Rectal smooth muscle tissue (tissue), 1 donor: ENCODE results near the gene THSD4.

Experiments
- H3K27ac ChIP-seq: one replicate; pipeline ENCODE4 v1.7.0; 2013; ENCODE audit warnings: low read depth, low read length, inconsistent platforms
- H3K27me3 ChIP-seq: one replicate; pipeline ENCODE4 v1.7.0; 2013; ENCODE audit warnings: low read length; ENCODE audit not compliant: control insufficient read depth, insufficient read depth
- H3K36me3 ChIP-seq: one replicate; pipeline ENCODE4 v1.7.0; 2013; ENCODE audit warnings: low read length; ENCODE audit not compliant: control insufficient read depth, insufficient read depth
- H3K4me1 ChIP-seq: one replicate; pipeline ENCODE4 v1.7.0; 2013; ENCODE audit warnings: low read length; ENCODE audit not compliant: control insufficient read depth, insufficient read depth
- H3K4me3 ChIP-seq: one replicate; pipeline ENCODE4 v1.7.0; 2013; ENCODE audit warnings: low read length
- H3K9ac ChIP-seq: one replicate; pipeline ENCODE4 v1.7.0; 2013; ENCODE audit warnings: low read length

The THSD4 gene

GRCh38 chr15:71756599-71757352 is 641.5 kb downstream of the THSD4 start:
- H3K27me3 ChIP-seq: no peaks in the 10 kb centered on the region
- H3K4me1 ChIP-seq: no peaks in the 10 kb centered on the region
- H3K4me3 ChIP-seq: no peak overlapping the region
- no peak overlapping the region for H3K9ac ChIP-seq
- no peaks in the 10 kb centered on the region for H3K36me3 ChIP-seq
- no peak overlapping the region for H3K27ac ChIP-seq

GRCh38 chr15:71757741-71758530 is 642.7 kb downstream of the THSD4 start:
- Histone ChIP-seq H3K27me3 (no peaks in the 10 kb centered on the region), H3K27ac (no peak overlapping the region), H3K4me1 (no peaks in the 10 kb centered on the region), H3K4me3 (no peak overlapping the region), H3K9ac (no peak overlapping the region), H3K36me3 (no peaks in the 10 kb centered on the region)

GRCh38 chr15:71758711-71759110 is 643.4 kb downstream of the THSD4 start:
- no peaks in the 10 kb centered on the region for H3K36me3 ChIP-seq
- H3K27me3 ChIP-seq: no peaks in the 10 kb centered on the region

GRCh38 chr15:71760852-71761251 is 645.6 kb downstream of the THSD4 start:
- Histone ChIP-seq H3K4me1 (no peaks in the 10 kb centered on the region), H3K27ac (no peak overlapping the region), H3K27me3 (no peaks in the 10 kb centered on the region), H3K9ac (no peak overlapping the region), H3K4me3 (no peak overlapping the region), H3K36me3 (peaks cover 3% of the 10 kb centered on the region)

More at GRCh38 chr15:71758711-71759110, 643.4 kb downstream of the THSD4 start:
- Histone ChIP-seq H3K4me1 (no peaks in the 10 kb centered on the region), H3K27ac (no peak overlapping the region), H3K4me3 (no peak overlapping the region), H3K9ac (no peak overlapping the region)

- Histone ChIP-seq H3K27ac (no peak overlapping the region), H3K27me3 (no peaks in the 10 kb centered on the region), H3K36me3 (peaks cover 3% of the 10 kb centered on the region), H3K9ac (no peak overlapping the region), H3K4me3 (no peak overlapping the region), H3K4me1 (no peaks in the 10 kb centered on the region)
Measured at GRCh38 chr15:71761649-71762048, 646.4 kb downstream of the THSD4 start.

GRCh38 chr15:71768184-71768583 is 652.9 kb downstream of the THSD4 start:
- H3K27me3 ChIP-seq: no peaks in the 10 kb centered on the region
- H3K4me1 ChIP-seq: no peaks in the 10 kb centered on the region
- no peak overlapping the region for H3K9ac ChIP-seq
- H3K4me3 ChIP-seq: no peak overlapping the region
- H3K27ac ChIP-seq: no peak overlapping the region
- H3K36me3 ChIP-seq: peaks cover 3% of the 10 kb centered on the region

GRCh38 chr15:71773206-71773859 is 658.1 kb downstream of the THSD4 start:
- Histone ChIP-seq H3K36me3 (no peaks in the 10 kb centered on the region), H3K27ac (no peak overlapping the region), H3K27me3 (no peaks in the 10 kb centered on the region), H3K9ac (no peak overlapping the region), H3K4me3 (no peak overlapping the region), H3K4me1 (no peaks in the 10 kb centered on the region)

GRCh38 chr15:71775856-71776255 is 660.6 kb downstream of the THSD4 start:
- Histone ChIP-seq H3K27me3 (no peaks in the 10 kb centered on the region), H3K36me3 (no peaks in the 10 kb centered on the region), H3K9ac (no peak overlapping the region), H3K4me1 (no peaks in the 10 kb centered on the region), H3K27ac (no peak overlapping the region), H3K4me3 (no peak overlapping the region)

GRCh38 chr15:71776304-71776703 is 661.0 kb downstream of the THSD4 start:
- Histone ChIP-seq H3K36me3 (no peaks in the 10 kb centered on the region), H3K4me3 (no peak overlapping the region)

GRCh38 chr15:71777216-71777943 is 662.1 kb downstream of the THSD4 start:
- Histone ChIP-seq H3K9ac (no peak overlapping the region), H3K4me3 (no peak overlapping the region), H3K27ac (no peak overlapping the region), H3K27me3 (no peaks in the 10 kb centered on the region), H3K4me1 (no peaks in the 10 kb centered on the region), H3K36me3 (no peaks in the 10 kb centered on the region)

More at GRCh38 chr15:71776304-71776703, 661.0 kb downstream of the THSD4 start:
- Histone ChIP-seq H3K27ac (no peak overlapping the region), H3K9ac (no peak overlapping the region), H3K27me3 (no peaks in the 10 kb centered on the region), H3K4me1 (no peaks in the 10 kb centered on the region)

GRCh38 chr15:71779073-71779797 is 664.0 kb downstream of the THSD4 start:
- Histone ChIP-seq H3K4me3 (no peak overlapping the region), H3K36me3 (no peaks in the 10 kb centered on the region), H3K27ac (no peak overlapping the region), H3K4me1 (no peaks in the 10 kb centered on the region), H3K9ac (no peak overlapping the region), H3K27me3 (no peaks in the 10 kb centered on the region)
